Choroid plexus epithelial cell (primary cell): ENCODE results near the gene CPT1A.
A peak's percentile ranks its signal among the peaks of the same experiment; 100 is the strongest.

Source experiments
- DNase-seq: peaks from one replicate; pipeline ENCODE4 v3.0.0-alpha.2; 2010; ENCODE audit warnings: low read depth
- H3K4me3 ChIP-seq: 2 replicates; pipeline ENCODE4 v1.5.1; 2011; ENCODE audit warnings: low read depth, mild to moderate bottlenecking, control low read depth, low read length, moderate library complexity
- TF ChIP-seq, protein P1 (sequence below): conservative IDR thresholded peaks from 2 replicates; pipeline ENCODE4 v1.5.1; 2011; ENCODE audit warnings: low read depth, mild to moderate bottlenecking, control low read depth, inconsistent platforms, low read length, moderate library complexity

The CPT1A gene

DNA sequence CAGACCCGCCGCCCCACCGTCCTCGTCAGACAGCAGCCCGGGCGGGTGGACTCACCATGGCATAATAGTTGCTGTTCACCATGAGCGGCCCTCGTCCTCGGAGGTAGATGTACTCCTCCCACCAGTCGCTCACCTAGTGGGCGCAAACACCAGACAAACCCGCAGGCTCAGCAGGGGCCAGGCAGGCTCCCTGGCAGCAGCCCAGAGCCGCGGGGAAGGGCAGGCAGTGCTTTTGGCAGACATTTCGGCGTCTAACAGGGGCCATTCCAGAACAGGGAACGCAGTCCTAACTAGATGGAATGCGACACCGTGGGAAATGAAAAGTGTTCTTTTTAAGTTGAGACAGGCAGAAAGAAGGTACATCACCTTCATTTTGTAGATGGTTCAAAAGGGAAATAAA, 44.9 kb downstream of the CPT1A start:
- peak; percentile 21 for DNase-seq
- TF ChIP-seq, protein P1, sequence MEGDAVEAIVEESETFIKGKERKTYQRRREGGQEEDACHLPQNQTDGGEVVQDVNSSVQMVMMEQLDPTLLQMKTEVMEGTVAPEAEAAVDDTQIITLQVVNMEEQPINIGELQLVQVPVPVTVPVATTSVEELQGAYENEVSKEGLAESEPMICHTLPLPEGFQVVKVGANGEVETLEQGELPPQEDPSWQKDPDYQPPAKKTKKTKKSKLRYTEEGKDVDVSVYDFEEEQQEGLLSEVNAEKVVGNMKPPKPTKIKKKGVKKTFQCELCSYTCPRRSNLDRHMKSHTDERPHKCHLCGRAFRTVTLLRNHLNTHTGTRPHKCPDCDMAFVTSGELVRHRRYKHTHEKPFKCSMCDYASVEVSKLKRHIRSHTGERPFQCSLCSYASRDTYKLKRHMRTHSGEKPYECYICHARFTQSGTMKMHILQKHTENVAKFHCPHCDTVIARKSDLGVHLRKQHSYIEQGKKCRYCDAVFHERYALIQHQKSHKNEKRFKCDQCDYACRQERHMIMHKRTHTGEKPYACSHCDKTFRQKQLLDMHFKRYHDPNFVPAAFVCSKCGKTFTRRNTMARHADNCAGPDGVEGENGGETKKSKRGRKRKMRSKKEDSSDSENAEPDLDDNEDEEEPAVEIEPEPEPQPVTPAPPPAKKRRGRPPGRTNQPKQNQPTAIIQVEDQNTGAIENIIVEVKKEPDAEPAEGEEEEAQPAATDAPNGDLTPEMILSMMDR = no peak
- no peak overlapping the region for H3K4me3 ChIP-seq

DNA sequence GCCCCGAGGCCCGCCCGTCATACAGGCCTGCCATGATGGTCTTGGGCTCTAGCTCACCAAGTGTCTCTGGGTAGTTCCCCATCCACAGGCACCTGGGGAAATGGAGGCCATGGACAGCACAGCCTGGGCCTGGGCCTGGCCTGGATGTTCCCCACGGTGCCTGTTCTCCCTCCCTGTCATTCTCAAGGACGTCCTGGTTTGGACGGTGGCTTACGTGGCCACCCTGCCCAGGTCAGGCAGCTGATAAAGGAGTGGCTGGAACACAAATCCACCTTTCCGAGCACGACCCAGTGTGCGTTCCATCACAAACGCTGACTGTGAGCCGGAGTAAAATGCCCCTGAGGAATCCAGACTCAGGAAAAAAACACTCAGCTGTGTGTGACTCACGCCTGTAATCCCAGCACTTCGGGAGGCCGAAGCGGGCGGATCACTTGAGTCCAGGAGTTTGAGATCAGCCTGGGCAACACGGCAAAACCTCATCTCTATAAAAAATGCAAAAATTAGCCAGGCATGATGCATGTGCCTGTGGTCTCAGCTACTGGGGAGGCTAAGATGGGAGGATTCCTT, 49.2 kb downstream of the CPT1A start:
- DNase-seq = no peak

DNA sequence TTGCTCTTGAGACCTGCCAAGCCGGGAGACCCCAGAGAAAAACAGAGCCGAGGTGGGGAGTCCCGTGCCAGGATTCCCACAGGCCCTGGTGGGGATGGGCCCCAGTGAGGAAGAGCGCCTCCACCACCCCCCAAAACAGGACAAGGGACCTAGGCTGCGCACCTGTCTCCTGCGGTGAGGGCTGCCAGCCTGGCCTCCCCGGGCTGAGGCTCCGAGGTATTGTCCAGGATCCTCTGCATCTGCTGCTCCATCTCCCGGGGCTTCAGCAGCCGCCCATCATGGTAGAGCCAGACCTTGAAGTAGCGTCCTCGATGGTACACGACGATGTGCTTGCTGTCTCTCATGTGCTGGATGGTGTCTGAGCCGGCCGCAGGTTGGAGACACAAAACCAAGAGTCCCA, 57.1 kb downstream of the CPT1A start:
- no peak for DNase-seq
- H3K4me3 ChIP-seq = no peak overlapping the region
- TF ChIP-seq, protein P1 = no peak

More for the DNA sequence above, 49.2 kb downstream of the CPT1A start:
- no peak overlapping the region for H3K4me3 ChIP-seq
- TF ChIP-seq, protein P1 = no peak

DNA sequence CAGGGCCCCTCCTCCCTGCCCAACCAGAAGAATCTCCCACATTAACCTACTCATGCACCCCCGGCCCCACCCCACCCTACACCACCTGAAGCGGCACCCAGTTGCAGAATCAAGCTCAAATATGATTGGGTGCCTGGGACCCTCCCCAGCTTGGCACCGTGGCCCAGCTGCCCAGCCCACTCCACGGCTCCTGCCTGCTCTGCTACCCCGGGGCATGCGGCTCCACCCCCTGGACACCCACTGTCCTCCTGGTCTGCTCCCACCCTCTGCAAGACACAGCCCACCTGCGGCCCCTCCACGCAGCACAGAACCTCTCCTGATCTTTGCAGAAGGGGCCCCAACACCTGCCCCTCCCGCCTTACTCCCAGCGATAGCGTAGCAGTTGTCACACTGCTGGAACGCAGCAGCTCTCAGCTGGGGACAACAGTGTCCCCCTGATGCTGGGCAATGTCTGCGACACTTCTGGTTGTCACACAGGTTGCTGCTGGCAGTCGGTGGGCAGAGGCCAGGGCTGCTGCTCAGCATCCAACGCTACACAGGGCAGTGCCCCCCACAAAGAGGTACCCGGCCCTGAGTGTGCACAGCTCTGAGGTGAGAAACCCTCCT, 58.4 kb downstream of the CPT1A start:
- no peak for DNase-seq
- H3K4me3 ChIP-seq = no peak overlapping the region
- TF ChIP-seq, protein P1 = no peak

DNA sequence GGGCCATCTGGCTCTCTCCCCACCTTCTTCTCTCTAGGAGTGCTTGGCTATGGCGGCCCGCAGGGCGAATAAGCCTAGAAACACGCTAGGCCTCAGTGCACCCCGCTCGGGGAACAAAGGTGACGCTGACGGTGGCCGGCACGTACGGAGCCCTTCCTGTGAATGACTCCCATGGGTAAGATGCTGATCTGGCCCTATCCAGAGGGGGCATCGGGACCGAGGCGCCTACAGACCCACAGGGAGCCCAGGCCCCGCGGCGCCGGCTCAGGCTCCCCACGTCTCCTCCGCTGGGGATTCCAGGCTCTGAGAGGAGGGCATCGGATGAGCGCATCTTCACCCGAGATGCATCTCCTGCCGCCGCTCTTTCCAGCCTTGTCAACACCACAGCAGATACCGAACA, 59.0 kb downstream of the CPT1A start:
- no peak for DNase-seq
- TF ChIP-seq, protein P1 = no peak
- H3K4me3 ChIP-seq = no peak overlapping the region

DNA sequence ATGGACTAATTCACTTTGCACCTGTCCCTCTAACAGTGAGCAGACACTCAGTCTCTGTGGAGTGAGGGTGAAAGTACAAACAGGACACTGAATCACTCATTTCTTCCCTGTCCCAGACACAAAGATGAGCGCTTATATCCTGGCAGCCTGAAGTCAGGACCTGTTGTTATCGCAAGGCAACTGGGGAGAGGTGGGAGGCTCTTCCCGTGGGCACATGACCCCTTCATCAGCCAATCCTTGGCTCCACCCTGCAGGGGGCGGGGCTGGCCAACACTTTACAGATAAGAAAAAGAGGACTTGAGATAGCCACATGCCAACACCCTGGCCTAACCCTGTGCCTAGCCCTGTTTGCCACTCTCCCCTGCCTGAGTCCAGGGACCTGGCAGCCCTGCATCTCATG, 60.9 kb downstream of the CPT1A start:
- H3K4me3 ChIP-seq = no peak overlapping the region
- peak; percentile 14 for DNase-seq
- TF ChIP-seq, protein P1 = no peak

DNA sequence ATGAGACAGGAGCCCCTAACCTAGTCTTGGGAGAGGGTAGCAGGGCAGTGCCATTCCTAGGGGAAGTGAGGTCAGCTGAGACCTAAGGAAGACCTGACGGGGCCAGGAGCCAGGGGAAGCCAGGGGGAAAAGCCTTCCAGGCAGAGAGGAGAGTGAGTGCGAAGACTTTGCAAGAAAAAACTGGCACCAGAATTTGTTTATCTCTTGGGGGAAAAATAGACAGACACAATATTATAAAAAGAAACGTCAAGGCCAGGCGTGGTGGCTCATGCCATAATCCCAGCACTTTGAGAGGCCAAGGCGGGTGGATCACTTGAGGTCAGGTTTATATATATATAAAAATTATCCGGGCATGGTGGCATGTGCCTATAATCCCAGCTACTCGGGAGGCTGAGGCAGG, 63.5 kb downstream of the CPT1A start:
- H3K4me3 ChIP-seq = no peak overlapping the region
- TF ChIP-seq, protein P1 = no peak
- no peak for DNase-seq
